ENCODE data around the gene ACTBL2. TPM values are rescaled to one million over a fixed set of nuclear protein-coding genes. Genes with fewer than 3 reads are reported as not detected.

Gene ACTBL2
- total and polyA plus RNA-seq, 2 of the 13 experiments (the other 11 are each of a cell fraction or from before 2014, with no cell fraction given), result not detected

DNA sequence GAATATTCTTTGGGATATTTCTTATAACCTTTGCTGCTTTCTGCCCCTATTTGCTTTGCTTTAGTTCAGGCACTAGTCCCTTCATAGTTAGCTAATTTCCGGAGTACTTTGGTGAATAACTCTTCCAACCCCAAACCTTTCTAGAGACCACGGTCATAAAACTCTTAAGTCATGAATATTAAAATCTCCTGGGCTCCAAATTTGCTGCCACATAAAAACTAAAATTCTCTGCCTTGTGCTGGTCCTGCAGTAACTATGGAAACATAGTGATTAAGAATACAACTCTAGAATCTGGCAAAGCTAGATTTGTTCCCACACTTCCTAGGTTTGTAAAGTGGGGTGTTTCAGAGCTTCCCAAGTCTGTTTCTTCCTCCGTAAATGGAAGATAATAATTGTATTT lies 10.0 kb upstream of the ACTBL2 start:
- Histone ChIP-seq H3K4me2 (ENCODE audit: low read depth, low read length) (no peak overlapping the region), H3K27me3 (ENCODE audit: control insufficient read depth in 1 of 2, insufficient read depth in 2 of 2, low read length in 2 of 2) (peaks cover 0 to 11% of the 10 kb centered on the region in 2 experiments; a peak in 1 of 5 replicates), H3K79me2 (ENCODE audit: insufficient read depth, low read length) (no peaks in the 10 kb centered on the region), H3K4me1 (ENCODE audit: insufficient read depth, low read length) (no peaks in the 10 kb centered on the region), H4K20me1 (ENCODE audit: insufficient read depth, low read length) (no peaks in the 10 kb centered on the region), H3K4me3 (replicated peaks in 1 of 3; ENCODE audit: insufficient read depth in 1 of 3, low read depth in 2 of 3, low read length in 3 of 3) (no peak overlapping the region), H2AFZ (ENCODE audit: low read length) (no peak overlapping the region), H3K27ac (ENCODE audit: extremely low read length, insufficient read depth, low read length) (no peak overlapping the region), H3K9ac (ENCODE audit: insufficient read depth, low read depth, low read length) (no peak overlapping the region), H3K36me3 (replicated peaks in 1 of 2; ENCODE audit: control insufficient read depth in 1 of 2, insufficient read depth in 2 of 2, low read length in 2 of 2) (no peaks in the 10 kb centered on the region), H3K9me3 (ENCODE audit: low read length) (no peaks in the 10 kb centered on the region)
- ChIA-PET CTCF (ENCODE audit: low intra/inter-chr PET ratio, low total read pairs) (no interaction called here), POLR2A (no interaction called here)
- WGBS (ENCODE audit: low lambda C conversion rate), result 31% methylated on average over 3 of the region's 3 CpGs
- ATAC-seq (no peak), FAIRE-seq (no peak), DNase-seq (ENCODE audit: low spot score) (no peak)
- intact Hi-C loops (cut with micrococcal nuclease; ENCODE audit: unreplicated experiment), result no loop called here
- TF ChIP-seq ZBTB7B (CRISPR knock-in tag; IDR thresholded peaks at IDR 0.05), result no peak
- TF ChIP-seq, protein P1, sequence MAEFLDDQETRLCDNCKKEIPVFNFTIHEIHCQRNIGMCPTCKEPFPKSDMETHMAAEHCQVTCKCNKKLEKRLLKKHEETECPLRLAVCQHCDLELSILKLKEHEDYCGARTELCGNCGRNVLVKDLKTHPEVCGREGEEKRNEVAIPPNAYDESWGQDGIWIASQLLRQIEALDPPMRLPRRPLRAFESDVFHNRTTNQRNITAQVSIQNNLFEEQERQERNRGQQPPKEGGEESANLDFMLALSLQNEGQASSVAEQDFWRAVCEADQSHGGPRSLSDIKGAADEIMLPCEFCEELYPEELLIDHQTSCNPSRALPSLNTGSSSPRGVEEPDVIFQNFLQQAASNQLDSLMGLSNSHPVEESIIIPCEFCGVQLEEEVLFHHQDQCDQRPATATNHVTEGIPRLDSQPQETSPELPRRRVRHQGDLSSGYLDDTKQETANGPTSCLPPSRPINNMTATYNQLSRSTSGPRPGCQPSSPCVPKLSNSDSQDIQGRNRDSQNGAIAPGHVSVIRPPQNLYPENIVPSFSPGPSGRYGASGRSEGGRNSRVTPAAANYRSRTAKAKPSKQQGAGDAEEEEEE (CRISPR knock-in tag; IDR thresholded peaks at IDR 0.05; ENCODE audit: borderline replicate concordance), result no peak
- TF ChIP-seq, protein P2, sequence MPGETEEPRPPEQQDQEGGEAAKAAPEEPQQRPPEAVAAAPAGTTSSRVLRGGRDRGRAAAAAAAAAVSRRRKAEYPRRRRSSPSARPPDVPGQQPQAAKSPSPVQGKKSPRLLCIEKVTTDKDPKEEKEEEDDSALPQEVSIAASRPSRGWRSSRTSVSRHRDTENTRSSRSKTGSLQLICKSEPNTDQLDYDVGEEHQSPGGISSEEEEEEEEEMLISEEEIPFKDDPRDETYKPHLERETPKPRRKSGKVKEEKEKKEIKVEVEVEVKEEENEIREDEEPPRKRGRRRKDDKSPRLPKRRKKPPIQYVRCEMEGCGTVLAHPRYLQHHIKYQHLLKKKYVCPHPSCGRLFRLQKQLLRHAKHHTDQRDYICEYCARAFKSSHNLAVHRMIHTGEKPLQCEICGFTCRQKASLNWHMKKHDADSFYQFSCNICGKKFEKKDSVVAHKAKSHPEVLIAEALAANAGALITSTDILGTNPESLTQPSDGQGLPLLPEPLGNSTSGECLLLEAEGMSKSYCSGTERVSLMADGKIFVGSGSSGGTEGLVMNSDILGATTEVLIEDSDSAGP (CRISPR knock-in tag; IDR thresholded peaks at IDR 0.05; ENCODE audit: borderline replicate concordance), result no peak
- no peak for TF ChIP-seq ZFP36 (IDR thresholded peaks at IDR 0.05; ENCODE audit: borderline replicate concordance, low read depth, low read length, partially characterized antibody)
- TF ChIP-seq TARDBP (CRISPR knock-in tag; IDR thresholded peaks at IDR 0.05), result no peak
- TF ChIP-seq, protein P3, sequence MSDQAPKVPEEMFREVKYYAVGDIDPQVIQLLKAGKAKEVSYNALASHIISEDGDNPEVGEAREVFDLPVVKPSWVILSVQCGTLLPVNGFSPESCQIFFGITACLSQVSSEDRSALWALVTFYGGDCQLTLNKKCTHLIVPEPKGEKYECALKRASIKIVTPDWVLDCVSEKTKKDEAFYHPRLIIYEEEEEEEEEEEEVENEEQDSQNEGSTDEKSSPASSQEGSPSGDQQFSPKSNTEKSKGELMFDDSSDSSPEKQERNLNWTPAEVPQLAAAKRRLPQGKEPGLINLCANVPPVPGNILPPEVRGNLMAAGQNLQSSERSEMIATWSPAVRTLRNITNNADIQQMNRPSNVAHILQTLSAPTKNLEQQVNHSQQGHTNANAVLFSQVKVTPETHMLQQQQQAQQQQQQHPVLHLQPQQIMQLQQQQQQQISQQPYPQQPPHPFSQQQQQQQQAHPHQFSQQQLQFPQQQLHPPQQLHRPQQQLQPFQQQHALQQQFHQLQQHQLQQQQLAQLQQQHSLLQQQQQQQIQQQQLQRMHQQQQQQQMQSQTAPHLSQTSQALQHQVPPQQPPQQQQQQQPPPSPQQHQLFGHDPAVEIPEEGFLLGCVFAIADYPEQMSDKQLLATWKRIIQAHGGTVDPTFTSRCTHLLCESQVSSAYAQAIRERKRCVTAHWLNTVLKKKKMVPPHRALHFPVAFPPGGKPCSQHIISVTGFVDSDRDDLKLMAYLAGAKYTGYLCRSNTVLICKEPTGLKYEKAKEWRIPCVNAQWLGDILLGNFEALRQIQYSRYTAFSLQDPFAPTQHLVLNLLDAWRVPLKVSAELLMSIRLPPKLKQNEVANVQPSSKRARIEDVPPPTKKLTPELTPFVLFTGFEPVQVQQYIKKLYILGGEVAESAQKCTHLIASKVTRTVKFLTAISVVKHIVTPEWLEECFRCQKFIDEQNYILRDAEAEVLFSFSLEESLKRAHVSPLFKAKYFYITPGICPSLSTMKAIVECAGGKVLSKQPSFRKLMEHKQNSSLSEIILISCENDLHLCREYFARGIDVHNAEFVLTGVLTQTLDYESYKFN (CRISPR knock-in tag; conservative IDR thresholded peaks at IDR 0.05), result no peak
- no peak for TF ChIP-seq JDP2 (CRISPR knock-in tag; IDR thresholded peaks at IDR 0.05; ENCODE audit: borderline replicate concordance)
- TF ChIP-seq SIX1 (CRISPR knock-in tag; IDR thresholded peaks at IDR 0.05; ENCODE audit: borderline replicate concordance), result no peak
- no peak for TF ChIP-seq ZFP36L1 (CRISPR knock-in tag; IDR thresholded peaks at IDR 0.05)
- TF ChIP-seq, protein P4, sequence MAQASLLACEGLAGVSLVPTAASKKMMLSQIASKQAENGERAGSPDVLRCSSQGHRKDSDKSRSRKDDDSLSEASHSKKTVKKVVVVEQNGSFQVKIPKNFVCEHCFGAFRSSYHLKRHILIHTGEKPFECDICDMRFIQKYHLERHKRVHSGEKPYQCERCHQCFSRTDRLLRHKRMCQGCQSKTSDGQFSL (CRISPR knock-in tag; IDR thresholded peaks at IDR 0.05), result no peak
- TF ChIP-seq ELF3 (CRISPR knock-in tag; IDR thresholded peaks at IDR 0.05), result no peak
- no peak for TF ChIP-seq RFXAP (CRISPR knock-in tag; IDR thresholded peaks at IDR 0.05; ENCODE audit: borderline replicate concordance)
- TF ChIP-seq ZNF225 (CRISPR knock-in tag; IDR thresholded peaks at IDR 0.05), result no peak
- TF ChIP-seq ZFP1 (CRISPR knock-in tag; IDR thresholded peaks at IDR 0.05), result no peak
- no peak for TF ChIP-seq ZNF614 (CRISPR knock-in tag; IDR thresholded peaks at IDR 0.05; ENCODE audit: borderline replicate concordance)
- no TSS peak for BruUV-seq (replicated peaks)
- in situ Hi-C loops (cut with HindIII; ENCODE audit: extremely low pct_ligation_motif_present, low pct_unique_long_range_greater_than_20kb), result no loop called here

Data from HepG2 (cell line).